OCI-LY7 (cell line): ENCODE results near the gene IRF8.

Experiments
- CTCF ChIP-seq: fragments of 200-600 bp; sonication (generic); conservative IDR thresholded peaks from 2 replicates; pipeline ENCODE4 v1.5.1; 2014; ENCODE audit warnings: mild to moderate bottlenecking, antibody characterized with exemption, low read length, moderate library complexity, mixed read lengths
- EZH2phosphoT487 ChIP-seq: fragments of 200-600 bp; sonication (generic); IDR thresholded peaks from 2 replicates; pipeline ENCODE4 v1.6.1; 2018; ENCODE audit warnings: low read depth, borderline replicate concordance, mild to moderate bottlenecking, mixed run types, antibody characterized with exemption, low read length, moderate library complexity, mixed read lengths

DNA sequence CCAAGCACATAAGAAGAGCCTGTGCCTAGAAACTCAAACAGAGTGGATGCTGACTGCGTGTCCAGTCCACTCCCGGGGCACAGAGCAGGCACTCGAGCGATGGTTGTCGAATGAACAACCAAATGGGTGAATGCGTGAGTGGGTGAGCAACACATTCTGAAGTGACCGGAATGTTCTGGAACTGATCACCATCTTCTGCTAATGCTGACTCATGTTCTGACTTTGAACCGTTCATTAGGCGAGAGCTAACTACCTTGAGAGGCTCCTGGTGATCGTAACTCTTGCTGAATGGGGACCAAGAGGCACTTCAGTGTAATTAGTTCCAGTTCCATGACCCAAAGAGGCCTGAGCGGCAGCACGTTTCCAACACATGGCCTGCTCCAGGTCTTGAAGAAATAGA lies 37.9 kb downstream of the IRF8 start:
- TF ChIP-seq CTCF, result no peak
- no peak for TF ChIP-seq EZH2phosphoT487
